SK-N-SH (cell line): ENCODE data around the gene GP1BA. TPM values are rescaled to one million over a fixed set of nuclear protein-coding genes. Genes with fewer than 3 reads are reported as not detected.

Experiments used
- CTCF ChIA-PET: fragments of 300-600, 350-600 bp; formaldehyde crosslinking; extraction: SDS; loops from one replicate; lab custom pipeline; 2021; lab: Yijun Ruan, JAX
- POLR2A ChIA-PET: fragments of 350-600 bp; sonication (Branson Sonifier 250); formaldehyde crosslinking; extraction: SDS; loops from one replicate; lab custom pipeline; 2020; ENCODE audit warnings: antibody characterized with exemption, inconsistent platforms; lab: Yijun Ruan, JAX
- DNase-seq: peaks from one replicate; pipeline ENCODE4 v3.0.0; 2012
- H2AFZ ChIP-seq: fragments of 200-600 bp; sonication (generic); 2 replicates; pipeline ENCODE4 v1.8.1; 2016; ENCODE audit warnings: antibody characterized with exemption, mild to moderate bottlenecking, low read depth
- H3F3A ChIP-seq: fragments of 200-600 bp; sonication (generic); replicated peaks from 2 replicates; pipeline ENCODE3; 2016; ENCODE audit warnings: antibody characterized with exemption, mild to moderate bottlenecking; ENCODE audit not compliant: insufficient read depth
- H3K27ac ChIP-seq, 2 experiments: fragments of 200-500 bp in 1 of 2; fragments of 200-600 bp in 1 of 2; sonication (Bioruptor generic) in 1 of 2; sonication (generic), shearing (Covaris generic) in 1 of 2; 2 replicates each; pipeline versions ENCODE4 v1.5.1 to v1.6.1; 2014 to 2016; ENCODE audit warnings: low read depth in 2 of 2, inconsistent platforms in 1 of 2, low read length in 1 of 2, mild to moderate bottlenecking in 1 of 2, mixed read lengths in 1 of 2
- H3K27me3 ChIP-seq: fragments of 200-600 bp; sonication (generic), shearing (Covaris generic); 2 replicates; pipeline ENCODE4 v1.6.1; 2016; ENCODE audit warnings: mixed run types; ENCODE audit not compliant: insufficient read depth
- H3K36me3 ChIP-seq, 2 experiments: fragments of 200-500 bp in 1 of 2; fragments of 200-600 bp in 1 of 2; sonication (Bioruptor generic) in 1 of 2; sonication (generic) in 1 of 2; replicated peaks in 1 of 2; 2 replicates each; pipeline versions ENCODE3 to v1.5.1; 2014 to 2016; ENCODE audit warnings: low read length in 1 of 2, mild to moderate bottlenecking in 1 of 2; ENCODE audit not compliant: insufficient read depth in 2 of 2, control insufficient read depth in 1 of 2
- H3K4me1 ChIP-seq, 2 experiments: fragments of 200-500 bp in 1 of 2; fragments of 200-600 bp in 1 of 2; sonication (Bioruptor generic) in 1 of 2; sonication (generic), shearing (Covaris generic) in 1 of 2; 2 replicates each; pipeline versions ENCODE4 v1.5.1 to v1.6.1; 2014 to 2016; ENCODE audit warnings: low read depth in 1 of 2, low read length in 1 of 2, mixed run types in 1 of 2; ENCODE audit not compliant: insufficient read depth in 2 of 2, control insufficient read depth in 1 of 2
- H3K4me2 ChIP-seq: fragments of 200-600 bp; sonication (generic), shearing (Covaris generic); 2 replicates; pipeline ENCODE4 v1.6.1; 2017; ENCODE audit warnings: mixed run types
- H3K4me3 ChIP-seq, 2 experiments: fragments of 200-500 bp in 1 of 2; fragments of 200-600 bp in 1 of 2; sonication (Bioruptor generic) in 1 of 2; sonication (generic), shearing (Covaris generic) in 1 of 2; 2 replicates each; pipeline versions ENCODE4 v1.5.1 to v1.8.1; 2014 to 2016; ENCODE audit warnings: low read depth in 2 of 2, inconsistent platforms in 1 of 2, low read length in 1 of 2, mild to moderate bottlenecking in 1 of 2, mixed read lengths in 1 of 2, moderate library complexity in 1 of 2
- H3K79me2 ChIP-seq: fragments of 200-600 bp; sonication (generic); 2 replicates; pipeline ENCODE4 v1.8.1; 2017; ENCODE audit warnings: mild to moderate bottlenecking; ENCODE audit not compliant: insufficient read depth
- H3K9ac ChIP-seq: fragments of 200-600 bp; sonication (generic); 2 replicates; pipeline ENCODE4 v1.6.1; 2017; ENCODE audit warnings: mixed run types
- H3K9me2 ChIP-seq: fragments of 200-600 bp; sonication (generic); 2 replicates; pipeline ENCODE4 v1.6.1; 2017; ENCODE audit warnings: mixed run types
- H3K9me3 ChIP-seq: fragments of 200-600 bp; sonication (generic); 2 replicates; pipeline ENCODE4 v1.6.1; 2017; ENCODE audit warnings: mixed run types, mild to moderate bottlenecking, moderate library complexity
- H4K20me1 ChIP-seq: fragments of 200-600 bp; sonication (generic); 2 replicates; pipeline ENCODE4 v1.6.1; 2017; ENCODE audit warnings: mild to moderate bottlenecking, mixed run types; ENCODE audit not compliant: insufficient read depth
- CHD2 ChIP-seq: fragments of 150-350 bp; IDR thresholded peaks from 2 replicates; pipeline ENCODE4 v1.6.1; 2018; ENCODE audit warnings: low read length; ENCODE audit not compliant: partially characterized antibody
- FOXJ3 ChIP-seq: sonication (generic); formaldehyde crosslinking; IDR thresholded peaks from 2 replicates; pipeline ENCODE4 v1.5.1; 2020; ENCODE audit warnings: mild to moderate bottlenecking, missing genetic modification reagents
- FOXM1 ChIP-seq: IDR thresholded peaks from 2 replicates; pipeline ENCODE4 v1.4.0; 2012; ENCODE audit warnings: low read depth, mild to moderate bottlenecking
- GABPA ChIP-seq: IDR thresholded peaks from 2 replicates; pipeline ENCODE4 v1.4.0; 2012; ENCODE audit warnings: low read depth, mild to moderate bottlenecking
- GATA2 ChIP-seq: sonication (generic); formaldehyde crosslinking; IDR thresholded peaks from 2 replicates; pipeline ENCODE4 v1.5.0; 2020; ENCODE audit warnings: mild to moderate bottlenecking, missing genetic modification reagents
- JUND ChIP-seq: IDR thresholded peaks from 2 replicates; pipeline ENCODE4 v1.4.0; 2012
- MEF2A ChIP-seq: IDR thresholded peaks from 2 replicates; pipeline ENCODE4 v1.4.0; 2012; ENCODE audit warnings: low read depth, borderline replicate concordance
- NRF1 ChIP-seq: IDR thresholded peaks from 2 replicates; pipeline ENCODE4 v1.6.1; 2012; ENCODE audit warnings: low read depth, mild to moderate bottlenecking, low read length
- RAD21 ChIP-seq: IDR thresholded peaks from 2 replicates; pipeline ENCODE4 v1.6.1; 2012; ENCODE audit warnings: mild to moderate bottlenecking, low read length
- RCOR1 ChIP-seq: fragments of 150-350 bp; IDR thresholded peaks from 2 replicates; pipeline ENCODE4 v1.6.1; 2017; ENCODE audit warnings: antibody characterized with exemption, low read length
- RXRA ChIP-seq: IDR thresholded peaks from 2 replicates; pipeline ENCODE4 v1.4.0; 2012; ENCODE audit warnings: low read depth, mild to moderate bottlenecking, borderline replicate concordance
- SIN3A ChIP-seq: IDR thresholded peaks from 2 replicates; pipeline ENCODE4 v1.6.1; 2012; ENCODE audit warnings: low read depth, mild to moderate bottlenecking, low read length, moderate library complexity, borderline replicate concordance
- SMC3 ChIP-seq: IDR thresholded peaks from 2 replicates; pipeline ENCODE4 v1.6.1; 2012; ENCODE audit warnings: low read depth, low read length, improper control_type of control experiment
- TAF1 ChIP-seq: IDR thresholded peaks from 2 replicates; pipeline ENCODE4 v1.6.1; 2012; ENCODE audit warnings: low read depth, mild to moderate bottlenecking, low read length, moderate library complexity, borderline replicate concordance
- TCF12 ChIP-seq: IDR thresholded peaks from 2 replicates; pipeline ENCODE4 v1.4.0; 2012
- TEAD4 ChIP-seq: IDR thresholded peaks from 2 replicates; pipeline ENCODE4 v1.4.0; 2012; ENCODE audit warnings: mild to moderate bottlenecking, borderline replicate concordance; ENCODE audit not compliant: insufficient read depth
- YY1 ChIP-seq: IDR thresholded peaks from 2 replicates; pipeline ENCODE4 v1.4.0; 2012; ENCODE audit warnings: low read depth, mild to moderate bottlenecking
- ZBTB33 ChIP-seq: IDR thresholded peaks from 2 replicates; pipeline ENCODE4 v1.4.0; 2012; ENCODE audit warnings: low read depth, borderline replicate concordance
- WGBS: methylation state at CpG from one replicate; pipeline ENCODE4 v1.1.6; 2017; ENCODE audit warnings: low lambda C conversion rate; 5-methylcytosine and 5-hydroxymethylcytosine counted together
- polyA plus RNA-seq, 3 experiments: library from polyadenylated mRNA; depleted of rRNA; stranded (reverse); fragments of >200 nt; gene quantifications; 2 replicates each; pipeline ENCODE4 v1.2.3, GENCODE V29; 2012
- TF ChIP-seq, protein P1 (sequence below): IDR thresholded peaks from 2 replicates; pipeline ENCODE4 v1.6.1; 2012; ENCODE audit warnings: mild to moderate bottlenecking, low read depth, low read length, moderate library complexity
- TF ChIP-seq, protein P2 (sequence below): IDR thresholded peaks from 2 replicates; pipeline ENCODE4; 2012

GP1BA gene
- polyA plus RNA-seq, 1 of the 3 experiments (the other 2 are of a cell fraction): not detected

GRCh38 chr17:4886830-4887229, 45.2 kb upstream of the GP1BA start:
- WGBS: over 99% methylated on average over 12 of the region's 12 CpGs
- ChIA-PET CTCF (interaction anchor here (1.0 to 16.4 kb wide), 3 partner anchors 13 to 101 kb away, joined by 4 to 235 read pairs (median 5); partner anchors contain the start of genes GLTPD2 and VMO1), POLR2A (no interaction called here)
- no peak for TF ChIP-seq FOXM1
- TF ChIP-seq TEAD4: no peak
- H3K27me3 ChIP-seq: no peaks in the 10 kb centered on the region
- peaks cover 3% of the 10 kb centered on the region for H3F3A ChIP-seq
- no peaks in the 10 kb centered on the region for H4K20me1 ChIP-seq
- H3K79me2 ChIP-seq: no peaks in the 10 kb centered on the region
- no peak overlapping the region for H3K4me2 ChIP-seq
- H3K4me1 ChIP-seq: no peaks in the 10 kb centered on the region
- no peaks in the 10 kb centered on the region for H3K9me3 ChIP-seq
- H3K4me3 ChIP-seq: no peak overlapping the region
- H3K27ac ChIP-seq: no peak overlapping the region
- DNase-seq: no peak
- no peak overlapping the region for H3K9ac ChIP-seq
- peaks cover 4 to 50% of the 10 kb centered on the region in 2 experiments for H3K36me3 ChIP-seq
- no peak overlapping the region for H2AFZ ChIP-seq
- no peaks in the 10 kb centered on the region for H3K9me2 ChIP-seq

DNA sequence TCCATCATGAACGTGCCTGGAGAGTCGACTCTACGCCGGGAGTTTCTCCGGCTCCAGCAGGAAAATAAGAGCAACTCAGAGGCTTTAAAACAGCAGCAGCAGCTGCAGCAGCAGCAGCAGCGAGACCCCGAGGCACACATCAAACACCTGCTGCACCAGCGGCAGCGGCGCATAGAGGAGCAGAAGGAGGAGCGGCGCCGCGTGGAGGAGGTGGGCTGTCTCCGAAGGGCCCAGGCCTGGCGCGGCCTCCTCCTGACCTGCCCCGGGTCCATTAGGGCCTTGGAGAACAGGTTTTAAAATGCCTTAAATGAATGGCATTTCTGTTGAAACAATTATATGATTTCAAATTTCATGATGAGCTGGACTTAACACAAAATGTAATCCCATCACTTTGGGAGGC, 44.5 kb upstream of the GP1BA start:
- POLR2A ChIA-PET: no interaction called here
- H3K36me3 ChIP-seq: peaks cover 4 to 54% of the 10 kb centered on the region in 2 experiments
- no peak overlapping the region for H2AFZ ChIP-seq
- H3K9me2 ChIP-seq: no peaks in the 10 kb centered on the region
- H3K4me2 ChIP-seq: no peak overlapping the region
- H3F3A ChIP-seq: peaks cover 3% of the 10 kb centered on the region
- H3K27ac ChIP-seq: no peak overlapping the region
- H3K79me2 ChIP-seq: no peaks in the 10 kb centered on the region
- H3K4me1 ChIP-seq: no peaks in the 10 kb centered on the region
- 92% methylated on average over 12 of the region's 18 CpGs for WGBS
- H3K27me3 ChIP-seq: no peaks in the 10 kb centered on the region
- H3K9ac ChIP-seq: no peak overlapping the region
- DNase-seq: no peak
- no peak for TF ChIP-seq FOXJ3 (CRISPR knock-in tag)
- TF ChIP-seq JUND: no peak
- TF ChIP-seq RXRA: no peak
- TF ChIP-seq, protein P1, sequence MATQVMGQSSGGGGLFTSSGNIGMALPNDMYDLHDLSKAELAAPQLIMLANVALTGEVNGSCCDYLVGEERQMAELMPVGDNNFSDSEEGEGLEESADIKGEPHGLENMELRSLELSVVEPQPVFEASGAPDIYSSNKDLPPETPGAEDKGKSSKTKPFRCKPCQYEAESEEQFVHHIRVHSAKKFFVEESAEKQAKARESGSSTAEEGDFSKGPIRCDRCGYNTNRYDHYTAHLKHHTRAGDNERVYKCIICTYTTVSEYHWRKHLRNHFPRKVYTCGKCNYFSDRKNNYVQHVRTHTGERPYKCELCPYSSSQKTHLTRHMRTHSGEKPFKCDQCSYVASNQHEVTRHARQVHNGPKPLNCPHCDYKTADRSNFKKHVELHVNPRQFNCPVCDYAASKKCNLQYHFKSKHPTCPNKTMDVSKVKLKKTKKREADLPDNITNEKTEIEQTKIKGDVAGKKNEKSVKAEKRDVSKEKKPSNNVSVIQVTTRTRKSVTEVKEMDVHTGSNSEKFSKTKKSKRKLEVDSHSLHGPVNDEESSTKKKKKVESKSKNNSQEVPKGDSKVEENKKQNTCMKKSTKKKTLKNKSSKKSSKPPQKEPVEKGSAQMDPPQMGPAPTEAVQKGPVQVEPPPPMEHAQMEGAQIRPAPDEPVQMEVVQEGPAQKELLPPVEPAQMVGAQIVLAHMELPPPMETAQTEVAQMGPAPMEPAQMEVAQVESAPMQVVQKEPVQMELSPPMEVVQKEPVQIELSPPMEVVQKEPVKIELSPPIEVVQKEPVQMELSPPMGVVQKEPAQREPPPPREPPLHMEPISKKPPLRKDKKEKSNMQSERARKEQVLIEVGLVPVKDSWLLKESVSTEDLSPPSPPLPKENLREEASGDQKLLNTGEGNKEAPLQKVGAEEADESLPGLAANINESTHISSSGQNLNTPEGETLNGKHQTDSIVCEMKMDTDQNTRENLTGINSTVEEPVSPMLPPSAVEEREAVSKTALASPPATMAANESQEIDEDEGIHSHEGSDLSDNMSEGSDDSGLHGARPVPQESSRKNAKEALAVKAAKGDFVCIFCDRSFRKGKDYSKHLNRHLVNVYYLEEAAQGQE: no peak
- TF ChIP-seq, protein P2, sequence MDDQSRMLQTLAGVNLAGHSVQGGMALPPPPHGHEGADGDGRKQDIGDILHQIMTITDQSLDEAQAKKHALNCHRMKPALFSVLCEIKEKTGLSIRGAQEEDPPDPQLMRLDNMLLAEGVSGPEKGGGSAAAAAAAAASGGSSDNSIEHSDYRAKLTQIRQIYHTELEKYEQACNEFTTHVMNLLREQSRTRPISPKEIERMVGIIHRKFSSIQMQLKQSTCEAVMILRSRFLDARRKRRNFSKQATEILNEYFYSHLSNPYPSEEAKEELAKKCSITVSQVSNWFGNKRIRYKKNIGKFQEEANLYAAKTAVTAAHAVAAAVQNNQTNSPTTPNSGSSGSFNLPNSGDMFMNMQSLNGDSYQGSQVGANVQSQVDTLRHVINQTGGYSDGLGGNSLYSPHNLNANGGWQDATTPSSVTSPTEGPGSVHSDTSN: no peak
- no peak for TF ChIP-seq SMC3
- no peak for TF ChIP-seq NRF1
- TF ChIP-seq YY1: no peak
- no peak for TF ChIP-seq RCOR1
- no peak for TF ChIP-seq GATA2 (CRISPR knock-in tag)
- TF ChIP-seq SIN3A: no peak
- no peak for TF ChIP-seq CHD2
- no peak for TF ChIP-seq RAD21
- no peak for TF ChIP-seq ZBTB33
- TF ChIP-seq TCF12: no peak
- no peak for TF ChIP-seq GABPA
- TF ChIP-seq TAF1: no peak
- no peak for TF ChIP-seq MEF2A
- TF ChIP-seq, all 33 proteins: peak for 0
- CTCF ChIA-PET: interaction anchor here (1.0 to 16.4 kb wide), 6 partner anchors 14 to 120 kb away, joined by 3 to 235 read pairs (median 7); partner anchors contain the start of genes C17orf107, CHRNE, GLTPD2 and VMO1
- Histone ChIP-seq H4K20me1 (no peaks in the 10 kb centered on the region), H3K4me3 (no peak overlapping the region), H3K9me3 (no peaks in the 10 kb centered on the region)
